Liver (tissue), 9 donors: Measurements from ENCODE around the gene N4BP2. TPM values are rescaled to one million over a fixed set of nuclear protein-coding genes. Genes with fewer than 3 reads are reported as not detected.
"Not testable (repeated sequence)": the region's sequence is repeated elsewhere in the genome, so short reads cannot be mapped to it uniquely, and the experiment has no call there.

ENCODE experiments used
- DNase-seq: peaks from one replicate; pipeline ENCODE4 v3.0.0-alpha.2; 2017; ENCODE audit warnings: low spot score
- H3K27ac ChIP-seq, 2 donors: one replicate each; pipeline ENCODE4 v1.7.0; 2013; ENCODE audit warnings: inconsistent platforms in 2 of 2, low read length in 2 of 2, control low read depth in 1 of 2, low read depth in 1 of 2, mild to moderate bottlenecking in 1 of 2
- H3K27me3 ChIP-seq, 4 donors: one replicate each; pipeline versions ENCODE4 v1.6.1 to v1.7.0; 2013; ENCODE audit warnings: low read length in 3 of 4, inconsistent platforms in 1 of 4, mild to moderate bottlenecking in 1 of 4, moderate library complexity in 1 of 4; ENCODE audit not compliant: control insufficient read depth in 4 of 4, insufficient read depth in 4 of 4
- H3K36me3 ChIP-seq, 4 donors: one replicate each; pipeline versions ENCODE4 v1.6.1 to v1.7.0; 2013; ENCODE audit warnings: low read length in 3 of 4, mild to moderate bottlenecking in 3 of 4, low read depth in 1 of 4, moderate library complexity in 1 of 4; ENCODE audit not compliant: control insufficient read depth in 4 of 4, insufficient read depth in 3 of 4
- H3K4me1 ChIP-seq, 4 donors: one replicate each; pipeline versions ENCODE4 v1.6.1 to v1.7.0; 2013; ENCODE audit warnings: low read length in 3 of 4, mild to moderate bottlenecking in 3 of 4, moderate library complexity in 1 of 4; ENCODE audit not compliant: control insufficient read depth in 4 of 4, insufficient read depth in 4 of 4
- H3K4me3 ChIP-seq, 3 donors: one replicate each; pipeline versions ENCODE4 v1.6.1 to v1.7.0; 2013; ENCODE audit warnings: low read length in 3 of 3, control low read depth in 1 of 3, low read depth in 1 of 3, mild to moderate bottlenecking in 1 of 3
- H3K9ac ChIP-seq, 2 donors: one replicate each; pipeline ENCODE4 v1.7.0; 2013; ENCODE audit warnings: low read length in 2 of 2, mild to moderate bottlenecking in 2 of 2, moderate library complexity in 2 of 2, control low read depth in 1 of 2, low read depth in 1 of 2
- H3K9me3 ChIP-seq, 4 donors: one replicate each; pipeline versions ENCODE4 v1.6.1 to v1.7.0; 2013; ENCODE audit warnings: low read length in 3 of 4; ENCODE audit not compliant: control insufficient read depth in 4 of 4
- ATF3 ChIP-seq: IDR thresholded peaks from 2 replicates; pipeline ENCODE4 v1.6.1; 2016; ENCODE audit warnings: antibody characterized with exemption
- CTCF ChIP-seq: fragments of 150-350 bp; IDR thresholded peaks from 2 replicates; pipeline ENCODE4 v1.5.1; 2017; ENCODE audit warnings: improper control_type of control experiment, low read depth, low read length; ENCODE audit not compliant: missing input control
- EGR1 ChIP-seq, 2 donors: IDR thresholded peaks; 2 replicates each; pipeline ENCODE4 v1.6.1; 2016 to 2018; ENCODE audit warnings: antibody characterized with exemption in 2 of 2, low read depth in 2 of 2
- FOXA1 ChIP-seq: IDR thresholded peaks from 2 replicates; pipeline ENCODE4 v1.6.1; 2016; ENCODE audit warnings: antibody characterized with exemption
- FOXA2 ChIP-seq: IDR thresholded peaks from 2 replicates; pipeline ENCODE4 v1.6.1; 2016; ENCODE audit warnings: antibody characterized with exemption
- GABPA ChIP-seq, 2 donors: IDR thresholded peaks in 1 of 2; conservative IDR thresholded peaks in 1 of 2; 2 replicates each; pipeline ENCODE4 v1.6.1; 2016; ENCODE audit warnings: antibody characterized with exemption in 2 of 2, mild to moderate bottlenecking in 1 of 2, moderate library complexity in 1 of 2
- HNF4A ChIP-seq, 2 donors: conservative IDR thresholded peaks; 2 replicates each; pipeline ENCODE4 v1.6.1; 2016; ENCODE audit warnings: antibody characterized with exemption in 2 of 2, mild to moderate bottlenecking in 2 of 2
- HNF4G ChIP-seq: IDR thresholded peaks from 2 replicates; pipeline ENCODE4 v1.6.1; 2016; ENCODE audit warnings: antibody characterized with exemption
- JUND ChIP-seq, 2 donors: IDR thresholded peaks; 2 replicates each; pipeline ENCODE4 v1.6.1; 2016; ENCODE audit warnings: antibody characterized with exemption in 2 of 2
- MAX ChIP-seq: IDR thresholded peaks from 2 replicates; pipeline ENCODE4 v1.6.1; 2016; ENCODE audit warnings: antibody characterized with exemption
- NR2F2 ChIP-seq: IDR thresholded peaks from 2 replicates; pipeline ENCODE4 v1.6.1; 2016; ENCODE audit warnings: antibody characterized with exemption
- RAD21 ChIP-seq, 2 donors: IDR thresholded peaks; 2 replicates each; pipeline ENCODE4 v1.6.1; 2016; ENCODE audit warnings: antibody characterized with exemption in 2 of 2, mild to moderate bottlenecking in 2 of 2
- REST ChIP-seq: IDR thresholded peaks from 2 replicates; pipeline ENCODE4 v1.6.1; 2016; ENCODE audit warnings: antibody characterized with exemption, mild to moderate bottlenecking
- RXRA ChIP-seq, 2 donors: IDR thresholded peaks; 2 replicates each; pipeline ENCODE4 v1.6.1; 2017 to 2018; ENCODE audit warnings: antibody characterized with exemption in 2 of 2, mild to moderate bottlenecking in 1 of 2
- SP1 ChIP-seq: IDR thresholded peaks from 2 replicates; pipeline ENCODE4 v1.6.1; 2018; ENCODE audit warnings: antibody characterized with exemption, mild to moderate bottlenecking
- TAF1 ChIP-seq: conservative IDR thresholded peaks from 2 replicates; pipeline ENCODE4 v1.6.1; 2016; ENCODE audit warnings: antibody characterized with exemption, mild to moderate bottlenecking
- YY1 ChIP-seq: IDR thresholded peaks from 2 replicates; pipeline ENCODE4 v1.6.1; 2016; ENCODE audit warnings: antibody characterized with exemption, mild to moderate bottlenecking
- ZBTB33 ChIP-seq: IDR thresholded peaks from 2 replicates; pipeline ENCODE4 v1.6.1; 2016; ENCODE audit warnings: antibody characterized with exemption
- WGBS: extraction: QIAGEN DNeasy Blood & Tissue Kit; methylation state at CpG from one replicate; pipeline ENCODE4 v1.1.7; 2013; 5-methylcytosine and 5-hydroxymethylcytosine counted together
- polyA plus RNA-seq, 2 donors: library from polyadenylated mRNA; stranded (reverse) in 1 of 2; unstranded in 1 of 2; fragments of 200-250 nt in 1 of 2; fragments of >200 nt in 1 of 2; fragmentation: Nextera tagmentation in 1 of 2; extraction: Ambion mirVana in 1 of 2; gene quantifications; one replicate each; pipeline versions ENCODE4 v1.2.1 to v1.2.3, GENCODE V29; 2013 to 2015
- total RNA-seq, 2 donors: library from RNA; depleted of rRNA; stranded (reverse); fragments of >200 nt; gene quantifications; one replicate each; pipeline ENCODE4 v1.2.3, GENCODE V29; 2014
- donor health status: healthy.
- donor health status: healthy.
- donor health status: healthy.
- donor health status: healthy.
- donor health status: healthy.

The N4BP2 gene
- total and polyA plus RNA-seq, 4 donors: 2.3 to 19.9 (median 11.0) TPM

GRCh38 chr4:40087799-40088366 lies 31.2 kb downstream of the N4BP2 start:
- TF ChIP-seq GABPA (IDR thresholded peaks at IDR 0.05 in 1 of 2, conservative IDR thresholded peaks at IDR 0.05 in 1 of 2) (no peak), NR2F2 (no peak), EGR1 (IDR thresholded peaks at IDR 0.05; ENCODE audit: low read depth in 2 of 2) (no peak), JUND (IDR thresholded peaks at IDR 0.05) (no peak), MAX (no peak), FOXA1 (no peak), HNF4A (conservative IDR thresholded peaks at IDR 0.05) (no peak), ZBTB33 (no peak), YY1 (no peak), SP1 (no peak), CTCF (no peak), RXRA (IDR thresholded peaks at IDR 0.05) (no peak), TAF1 (no peak), ATF3 (no peak), RAD21 (IDR thresholded peaks at IDR 0.05) (no peak), REST (no peak), FOXA2 (no peak), HNF4G (no peak)
- Histone ChIP-seq H3K27me3 (no peaks in the 10 kb centered on the region), H3K4me3 (no peak overlapping the region), H3K9ac (no peak overlapping the region), H3K4me1 (no peaks in the 10 kb centered on the region), H3K36me3 (peaks cover 0 to 3% (median 0%) of the 10 kb centered on the region in 4 donors), H3K9me3 (no peaks in the 10 kb centered on the region), H3K27ac (no peak overlapping the region)
- WGBS: 97% methylated on average over 10 of the region's 10 CpGs
- no peak for DNase-seq

GRCh38 chr4:40093400-40093799 lies 36.8 kb downstream of the N4BP2 start:
- WGBS: 97% methylated on average over 10 of the region's 10 CpGs
- not testable (repeated sequence) for H3K27me3 ChIP-seq, H3K4me3 ChIP-seq, H3K9ac ChIP-seq, DNase-seq, H3K4me1 ChIP-seq, H3K36me3 ChIP-seq, H3K27ac ChIP-seq, H3K9me3 ChIP-seq
